Activated T-cell treated with anti-CD3 and anti-CD28 coated beads for 4 hours (primary cell): ENCODE measurements around the gene NFATC1.
"Not testable (repeated sequence)": the region's sequence is repeated elsewhere in the genome, so short reads cannot be mapped to it uniquely, and the experiment has no call there.

Source experiments
- DNase-seq: peaks from one replicate; pipeline ENCODE4 v3.0.0-alpha.2; 2020

The NFATC1 gene

DNA sequence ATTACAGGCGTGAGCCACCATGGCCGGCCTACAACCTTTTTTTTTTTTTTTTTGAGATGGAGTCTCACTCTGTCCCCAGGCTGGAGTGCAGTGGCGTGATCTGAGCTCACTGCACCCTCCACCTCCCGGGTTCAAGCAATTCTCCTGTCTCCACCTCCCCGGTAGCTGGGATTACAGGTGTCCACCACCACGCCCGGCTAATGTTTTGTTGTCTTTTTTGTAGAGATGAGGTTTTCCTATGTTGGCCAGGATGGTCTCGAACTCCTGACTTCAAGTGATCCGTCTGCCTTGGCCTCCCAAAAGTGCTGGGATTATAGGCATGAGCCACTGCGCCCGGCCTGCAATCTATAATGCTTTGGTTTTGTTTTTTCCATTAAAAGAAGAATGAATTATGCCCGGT lies 19.1 kb upstream of the NFATC1 start:
- not testable (repeated sequence) for DNase-seq

DNA sequence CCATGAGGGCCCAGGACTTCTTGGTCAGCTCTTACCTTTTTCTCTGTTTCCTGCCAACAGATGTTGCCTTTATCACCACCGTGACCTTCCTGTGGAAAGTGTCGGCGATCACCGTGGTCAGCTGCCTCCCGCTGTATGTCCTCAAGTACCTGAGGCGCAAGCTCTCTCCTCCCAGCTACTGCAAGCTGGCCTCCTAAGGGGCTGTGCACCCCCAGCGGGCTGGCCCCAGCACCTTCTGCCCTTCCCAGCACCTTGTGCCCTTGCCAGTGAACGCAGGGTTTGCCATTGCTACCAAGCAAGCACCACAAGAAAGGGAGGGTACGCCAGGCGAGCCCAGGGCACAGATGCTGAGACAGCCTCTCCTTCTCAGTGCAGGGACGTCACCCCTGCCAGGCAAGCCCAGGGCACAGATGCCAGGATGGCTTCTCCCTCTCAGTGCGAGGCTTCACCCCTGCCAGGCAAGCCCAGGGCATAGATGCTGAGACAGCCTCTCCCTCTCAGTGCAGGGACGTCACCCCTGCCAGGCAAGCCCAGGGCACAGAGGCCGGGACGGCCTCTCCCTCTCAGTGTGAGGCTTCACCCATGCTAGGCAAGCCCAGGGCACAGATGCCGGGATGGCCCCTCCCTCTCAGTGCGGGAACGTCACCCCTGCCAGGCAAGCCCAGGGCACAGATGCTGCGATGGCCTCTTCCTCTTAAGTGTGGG lies 18.4 kb upstream of the NFATC1 start:
- DNase-seq, result no peak

DNA sequence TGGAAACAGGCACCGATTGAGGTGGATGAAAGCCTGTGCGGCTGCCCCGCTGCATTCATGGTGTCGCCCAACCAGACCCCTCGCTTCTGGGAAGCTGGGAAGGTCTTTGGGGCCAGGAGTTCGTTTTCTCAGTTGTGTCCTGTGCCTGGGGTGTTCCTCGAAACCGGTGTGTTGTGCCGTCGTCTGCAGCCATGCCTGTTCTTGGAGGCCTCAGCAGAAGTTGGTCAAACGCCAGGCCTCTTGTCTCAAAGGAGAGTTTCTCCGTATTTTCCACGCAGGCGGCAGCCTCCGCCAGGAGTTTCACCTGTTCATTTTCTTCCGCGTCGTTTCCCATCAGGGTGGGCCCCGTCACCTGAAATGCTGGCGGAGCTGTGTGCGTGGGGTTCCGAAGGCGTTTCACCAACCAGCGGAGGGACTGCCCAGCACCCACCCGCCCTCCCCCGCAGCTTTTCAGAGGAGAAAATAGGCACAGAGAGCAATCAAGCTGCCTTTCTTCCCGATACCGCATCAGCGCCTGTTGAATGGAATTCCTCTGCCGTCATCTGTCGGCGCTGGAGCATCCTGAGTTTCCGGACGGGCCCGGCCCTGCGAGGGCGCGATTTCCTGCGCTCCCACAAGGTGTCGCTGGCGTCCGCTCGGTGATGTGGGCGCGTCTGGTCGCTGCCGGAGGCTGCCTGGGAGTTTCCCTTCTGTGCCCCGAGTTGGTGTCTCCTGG lies 17.0 kb upstream of the NFATC1 start:
- peak; percentile 76 for DNase-seq

DNA sequence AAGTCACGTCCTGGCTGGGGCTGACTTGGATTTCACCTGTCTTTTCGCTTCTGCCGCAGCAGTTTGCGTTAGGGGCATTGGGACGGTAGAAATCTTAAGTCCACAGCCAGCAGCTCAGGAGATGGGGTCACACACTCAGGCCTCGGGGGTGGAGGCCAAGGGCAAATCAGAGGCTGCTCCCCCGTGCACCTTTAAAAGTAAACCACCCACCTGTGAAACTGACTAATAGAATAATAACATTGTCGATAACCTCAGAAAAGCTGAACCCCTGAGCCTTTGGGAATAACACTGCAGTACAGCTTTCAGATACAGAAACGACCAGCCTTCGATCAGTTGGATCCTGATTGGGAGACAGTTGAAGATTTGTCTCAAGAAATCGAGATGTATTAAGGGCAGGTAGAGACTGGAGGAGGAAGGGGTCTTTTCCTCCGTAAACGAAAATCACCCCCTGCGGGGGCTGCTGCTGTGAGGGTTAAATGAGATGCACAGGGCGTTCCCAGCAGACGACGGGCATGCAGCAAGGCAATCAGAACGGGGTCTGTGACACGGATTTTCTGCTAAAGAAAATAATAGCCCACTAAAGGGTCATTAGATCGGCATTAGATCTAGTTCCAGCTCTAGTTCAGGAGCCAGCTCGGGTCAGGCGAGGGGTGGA lies 16.4 kb upstream of the NFATC1 start:
- DNase-seq, result no peak

DNA sequence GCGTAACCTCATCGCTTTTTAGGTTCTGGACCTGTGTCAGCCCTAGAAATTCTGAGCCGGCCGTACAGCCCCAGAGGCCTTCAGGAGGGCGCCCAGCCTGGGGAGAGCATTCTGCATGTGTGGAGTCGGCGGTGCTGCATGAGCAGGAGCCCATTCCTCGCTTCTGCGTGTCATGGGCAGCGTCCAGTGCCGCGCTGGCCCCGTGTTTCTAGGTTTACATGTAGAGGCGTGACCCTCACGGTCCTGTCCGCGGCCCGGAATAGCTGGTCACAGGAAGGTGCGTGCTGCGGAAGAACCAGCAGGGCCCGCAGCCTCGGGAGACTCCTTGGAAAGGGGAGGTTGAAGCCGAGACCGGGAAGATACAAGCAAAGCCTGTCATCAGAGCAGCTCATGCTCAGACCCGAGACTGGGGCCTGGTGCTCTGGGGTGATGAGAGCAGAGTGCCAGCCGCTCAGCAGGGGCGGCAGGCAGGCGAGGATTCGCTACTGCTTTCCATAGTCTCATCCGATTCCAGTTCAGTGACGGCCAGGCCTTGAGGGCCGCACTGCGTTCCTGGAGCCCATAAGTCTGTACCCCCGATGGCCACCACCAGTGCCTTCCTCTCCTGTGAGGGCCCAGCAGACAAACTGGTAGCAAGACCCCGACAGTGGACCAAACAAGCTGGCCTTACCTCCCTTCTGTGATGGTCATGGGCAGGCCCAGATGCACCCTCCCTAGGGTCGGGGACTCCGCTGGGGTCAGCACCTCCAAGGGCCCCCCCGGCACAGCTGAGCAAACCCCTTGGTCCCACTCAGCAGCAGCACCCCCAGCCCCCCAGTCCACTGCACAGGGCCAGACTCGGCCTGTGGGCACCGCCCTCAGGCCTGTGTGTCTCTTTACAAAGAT lies 15.6 kb upstream of the NFATC1 start:
- no peak for DNase-seq

DNA sequence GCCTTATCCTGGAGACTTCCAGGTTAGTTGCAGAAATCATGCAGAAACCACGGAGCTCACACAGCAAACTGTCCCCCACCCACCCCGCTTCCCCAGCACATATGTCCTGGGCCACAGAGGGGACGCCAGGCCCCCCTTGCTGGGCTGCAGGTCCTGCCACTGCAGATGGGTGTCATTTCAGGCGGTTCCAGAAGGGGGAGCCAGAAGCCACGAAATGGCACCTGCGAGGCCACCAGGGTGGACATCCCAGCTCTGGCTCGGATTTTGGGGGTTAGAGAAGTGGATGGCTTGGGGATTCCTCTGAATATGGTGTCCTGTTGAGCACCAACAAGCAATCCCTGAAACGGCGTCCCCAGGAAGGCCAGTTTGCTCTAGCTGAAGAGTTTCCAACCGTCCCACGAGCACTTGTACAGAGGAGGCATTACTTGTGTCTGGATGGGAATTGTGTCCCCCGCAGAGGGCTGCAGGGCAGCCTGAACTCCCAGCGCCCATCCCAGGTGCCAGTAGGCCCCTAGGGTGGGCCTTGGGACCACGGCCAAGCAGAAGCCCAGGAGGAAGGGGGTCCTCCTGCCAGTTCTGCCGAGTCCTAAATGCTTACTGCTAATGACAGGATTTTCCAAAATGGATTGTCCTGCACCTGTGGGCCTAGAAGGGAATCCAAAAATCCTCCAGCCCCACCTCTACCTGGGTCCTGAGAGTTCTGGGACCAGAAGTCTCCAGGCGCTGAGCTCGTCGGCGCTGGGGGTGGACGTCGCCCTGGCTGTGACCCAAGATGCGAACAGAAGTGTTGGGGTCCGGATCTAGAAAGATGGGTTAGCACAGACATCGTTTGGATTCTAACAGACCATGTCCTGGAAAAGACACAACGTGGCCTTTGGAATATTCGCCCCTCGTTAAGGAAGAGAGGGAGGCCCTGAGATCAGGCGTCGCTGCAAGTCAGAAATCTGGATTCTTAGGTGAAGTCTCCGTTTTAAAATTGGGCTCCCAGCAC lies 14.6 kb upstream of the NFATC1 start:
- DNase-seq, result peak; percentile 70

DNA sequence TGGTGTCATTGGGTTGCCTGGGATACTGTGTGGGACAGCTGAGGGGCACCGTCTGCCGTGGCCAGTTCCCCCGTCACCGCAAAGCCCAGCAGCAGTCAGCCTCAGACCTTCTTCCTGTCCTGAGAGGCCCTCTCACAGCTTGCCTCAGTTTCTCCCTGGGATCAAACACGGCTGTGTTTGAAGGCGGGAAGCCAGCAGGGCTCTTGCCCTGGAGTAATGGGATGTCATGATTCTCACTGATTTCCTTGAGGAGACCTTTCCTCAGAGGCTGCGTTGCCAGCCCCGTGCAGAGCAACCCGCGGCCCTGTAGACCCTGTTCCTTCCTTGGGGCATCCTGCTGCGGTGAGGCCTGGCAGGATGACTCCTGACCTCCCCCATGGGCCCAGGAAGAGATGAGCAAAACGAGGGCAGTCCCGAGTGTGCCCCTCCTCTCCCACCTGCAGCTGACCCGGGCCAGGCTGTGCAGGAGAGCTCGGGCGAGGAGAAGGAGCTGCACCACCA lies 13.9 kb upstream of the NFATC1 start:
- DNase-seq, result no peak

DNA sequence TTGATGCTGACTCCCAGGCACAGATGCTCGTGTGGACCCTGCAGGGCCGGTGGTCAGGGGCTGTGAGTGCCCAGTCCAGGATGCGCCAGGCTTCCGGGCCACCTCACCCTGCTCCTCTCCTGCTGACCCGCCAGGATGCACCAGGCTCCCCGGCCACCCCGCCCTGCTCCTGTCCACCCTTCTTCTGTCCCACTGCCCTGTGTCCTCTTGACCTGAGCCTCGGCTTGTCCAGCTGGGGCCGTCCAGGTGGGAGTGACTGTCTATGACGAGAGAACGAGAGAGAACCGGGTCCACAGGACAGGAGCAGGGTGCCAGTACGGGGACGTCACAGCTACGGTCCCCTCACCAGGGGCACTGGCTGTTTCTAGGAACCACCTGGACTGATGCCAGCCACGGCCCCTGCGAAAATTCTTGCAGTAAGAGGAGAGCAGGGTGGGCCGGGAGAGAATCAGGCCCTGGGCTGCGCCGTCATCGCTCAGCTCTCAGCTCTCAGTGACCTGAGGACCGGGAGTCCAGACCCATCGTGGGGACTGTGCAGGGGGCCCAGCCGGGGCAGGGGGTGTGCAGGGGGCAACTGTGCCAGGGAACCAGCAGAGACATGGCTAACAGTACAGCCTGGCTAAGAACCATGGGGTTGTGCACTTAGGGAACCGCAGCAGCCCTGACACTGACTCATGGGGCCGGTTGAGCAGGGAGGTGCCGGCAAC lies 12.9 kb upstream of the NFATC1 start:
- no peak for DNase-seq

DNA sequence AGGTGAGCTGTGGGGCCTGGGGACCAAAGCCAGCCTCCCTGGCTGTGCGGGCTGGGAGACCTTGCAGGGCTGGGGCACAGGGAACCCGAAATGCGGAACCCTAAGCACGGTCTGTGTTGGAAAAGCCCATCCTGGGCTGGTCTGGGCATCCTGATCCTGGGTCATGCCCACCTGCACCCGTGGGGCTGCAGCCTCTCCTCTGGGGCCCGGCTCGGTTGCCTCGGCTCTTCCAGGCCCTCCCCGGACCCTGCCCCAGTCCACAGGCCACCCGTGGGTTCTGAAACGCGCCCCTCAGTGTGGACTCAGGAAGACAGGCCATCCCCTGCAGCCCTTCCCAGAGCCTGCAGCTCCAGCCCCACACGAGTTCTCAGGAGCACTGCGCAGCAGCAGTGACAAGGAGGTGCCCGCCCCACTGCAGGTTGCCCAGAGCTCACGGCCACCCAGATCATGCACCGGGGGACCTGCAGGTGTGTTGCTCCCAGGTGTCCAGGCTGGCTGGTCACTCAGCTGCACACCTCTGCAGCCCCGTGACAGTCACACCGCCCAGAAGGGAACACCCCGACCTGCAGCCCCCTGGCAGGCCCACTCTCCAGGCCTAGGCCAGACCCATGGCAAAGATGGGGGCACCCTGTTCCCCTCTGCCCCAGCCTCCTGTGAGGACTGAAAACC lies 12.2 kb upstream of the NFATC1 start:
- DNase-seq, result no peak

DNA sequence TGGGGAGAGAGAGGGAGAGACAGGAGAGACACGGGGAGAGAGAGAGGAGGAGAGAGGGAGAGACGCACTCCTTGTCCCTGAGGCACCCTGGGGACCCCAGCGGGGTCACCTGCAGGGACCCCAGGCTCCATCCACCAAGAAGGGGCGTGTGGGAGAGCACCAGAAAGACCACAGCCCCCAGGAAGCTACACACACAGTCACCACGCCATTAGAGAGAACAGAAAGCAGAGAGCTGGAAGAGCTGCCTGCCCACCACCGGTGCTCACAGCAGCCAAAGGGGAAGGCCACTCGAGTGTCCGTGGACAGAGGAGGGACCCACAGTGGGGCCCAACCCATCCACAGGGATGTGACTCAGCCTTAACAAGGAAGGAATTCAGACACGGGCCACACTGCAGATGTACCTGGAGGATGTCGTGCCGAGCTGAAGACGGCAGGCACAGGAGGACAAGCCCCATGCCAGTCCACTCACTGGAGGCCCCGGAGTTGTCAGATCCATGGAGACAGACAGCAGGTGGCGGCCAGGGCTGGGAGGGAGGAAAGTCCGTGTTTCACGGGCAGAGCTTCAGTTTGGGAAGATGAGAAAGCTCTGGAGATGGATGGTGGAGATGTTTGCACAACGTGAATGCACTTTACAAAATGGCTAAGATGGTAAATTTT lies 11.5 kb upstream of the NFATC1 start:
- DNase-seq, result no peak

DNA sequence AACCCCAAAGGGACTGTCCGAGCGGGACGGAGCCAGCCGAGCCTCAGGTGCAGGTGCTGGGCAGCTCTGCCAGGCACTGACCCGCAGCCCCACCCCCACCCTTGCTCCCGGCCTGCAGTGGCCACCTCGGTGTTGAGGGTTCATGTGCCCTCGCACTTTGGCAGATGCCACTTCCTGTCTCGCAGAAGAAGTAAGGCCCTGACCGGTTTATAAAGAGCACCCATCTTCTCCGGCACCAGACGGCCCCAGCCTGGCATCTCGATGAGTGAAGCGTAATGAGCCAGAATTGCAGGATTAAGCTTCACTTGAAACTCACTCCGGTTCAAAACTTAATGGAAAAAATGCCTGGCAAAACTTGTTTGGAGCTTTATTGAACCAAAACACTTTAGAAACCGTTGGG lies 10.9 kb upstream of the NFATC1 start:
- no peak for DNase-seq

DNA sequence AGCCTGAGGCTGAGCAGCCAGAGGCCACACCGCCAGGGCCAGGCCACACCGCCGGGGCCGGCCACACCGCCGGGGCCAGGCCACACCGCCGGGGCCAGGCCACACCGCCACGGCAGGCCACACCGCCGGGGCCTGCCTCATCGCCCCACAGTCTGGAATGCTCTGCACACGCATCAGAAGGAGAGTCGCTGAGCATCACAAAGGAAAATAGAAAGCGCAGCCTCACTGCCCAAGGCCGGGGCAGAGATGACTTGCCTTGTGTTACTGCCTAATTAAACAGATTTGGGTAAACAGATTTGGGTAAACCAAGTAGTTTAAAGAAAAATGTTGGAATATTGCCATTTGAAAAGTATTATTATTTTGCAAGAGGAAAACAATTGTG lies 10.4 kb upstream of the NFATC1 start:
- no peak for DNase-seq

DNA sequence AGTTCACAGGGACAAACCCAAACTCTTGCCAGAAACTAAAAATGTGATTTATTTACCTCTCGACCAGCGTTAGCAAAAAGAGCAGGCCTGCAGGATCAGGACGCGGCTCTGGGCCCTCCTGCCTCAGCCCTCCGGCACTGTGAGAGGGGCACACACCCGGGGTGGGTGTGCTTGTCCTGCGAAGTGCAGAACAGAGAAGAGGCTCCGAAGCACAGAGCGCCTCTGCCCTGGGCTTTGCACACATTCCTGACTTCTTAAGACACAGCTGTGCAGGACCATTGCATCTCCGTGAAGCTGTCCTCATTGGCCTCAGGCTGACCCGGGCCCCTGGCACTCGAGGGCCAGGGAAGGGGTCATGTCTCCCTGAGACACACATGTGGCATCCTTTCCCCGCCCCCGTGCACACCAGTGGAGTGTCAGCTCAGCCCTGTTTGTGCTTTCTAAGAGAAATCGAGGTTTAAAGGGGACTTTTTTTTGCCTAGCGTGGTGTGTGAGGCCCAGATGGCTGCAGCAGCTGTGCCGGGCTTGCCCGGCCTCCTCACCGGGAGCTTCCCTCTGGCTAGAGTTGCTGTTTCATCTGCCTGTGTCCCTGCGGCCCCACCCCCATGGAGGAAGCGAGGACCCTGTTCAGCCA lies 9.9 kb upstream of the NFATC1 start:
- DNase-seq, result no peak

DNA sequence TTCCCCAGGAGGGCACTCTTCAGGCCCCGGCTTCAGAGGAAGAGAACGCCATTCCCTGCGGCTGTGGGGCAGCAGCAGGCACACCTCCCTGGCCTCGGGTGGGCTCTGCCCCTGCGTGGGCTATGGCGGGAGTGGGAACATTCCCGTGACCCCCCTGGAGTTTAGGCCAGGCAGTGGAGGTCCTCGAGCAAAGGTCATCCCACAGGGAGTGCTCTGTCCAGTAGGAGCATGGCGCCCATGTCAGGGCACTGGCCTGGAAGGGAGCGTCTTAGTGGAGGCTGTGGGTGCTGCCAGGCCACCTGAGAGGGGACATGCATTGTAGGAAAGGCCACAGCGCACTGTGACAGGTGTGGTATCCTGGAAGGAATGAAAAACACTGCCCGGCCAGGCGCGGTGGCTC lies 9.2 kb upstream of the NFATC1 start:
- DNase-seq, result no peak

DNA sequence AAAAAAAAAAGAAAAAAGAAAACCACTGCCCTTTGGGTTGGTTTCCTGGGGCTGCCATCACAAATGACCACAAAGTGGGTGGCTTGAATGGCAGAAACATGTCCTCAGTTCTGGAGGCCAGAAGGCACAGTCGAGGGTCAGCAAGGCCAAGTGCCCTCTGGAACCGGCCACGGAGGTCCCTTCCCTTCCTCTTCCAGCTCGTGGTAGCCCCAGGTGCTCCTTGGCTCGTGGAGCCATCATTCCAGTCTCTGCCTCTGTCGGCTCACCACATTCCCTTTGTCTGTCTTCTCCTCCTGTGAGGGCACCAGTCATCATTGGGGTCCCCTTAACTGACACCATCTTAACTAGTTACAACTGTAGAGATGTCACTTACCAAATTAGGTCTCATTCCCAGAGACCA lies 8.5 kb upstream of the NFATC1 start:
- DNase-seq, result no peak

DNA sequence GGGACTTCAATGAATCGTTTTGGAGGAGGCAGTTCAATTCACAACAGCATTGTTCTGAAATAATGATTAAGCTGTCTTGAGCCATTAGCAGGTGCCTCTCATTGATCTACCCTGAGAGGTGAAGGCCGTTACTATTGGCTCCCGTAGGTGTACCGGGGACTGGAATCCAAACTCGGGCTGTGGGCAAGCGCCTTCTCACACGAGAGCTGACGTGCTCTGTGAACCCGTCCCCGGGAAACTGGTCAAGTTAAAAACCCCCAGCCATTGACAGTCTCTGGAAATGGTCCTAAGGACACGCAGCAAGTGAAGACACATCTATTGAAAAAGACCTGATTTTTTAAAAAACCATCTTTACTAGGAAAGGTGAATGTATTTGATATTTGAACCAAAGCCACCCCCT lies 8.1 kb upstream of the NFATC1 start:
- DNase-seq, result no peak

DNA sequence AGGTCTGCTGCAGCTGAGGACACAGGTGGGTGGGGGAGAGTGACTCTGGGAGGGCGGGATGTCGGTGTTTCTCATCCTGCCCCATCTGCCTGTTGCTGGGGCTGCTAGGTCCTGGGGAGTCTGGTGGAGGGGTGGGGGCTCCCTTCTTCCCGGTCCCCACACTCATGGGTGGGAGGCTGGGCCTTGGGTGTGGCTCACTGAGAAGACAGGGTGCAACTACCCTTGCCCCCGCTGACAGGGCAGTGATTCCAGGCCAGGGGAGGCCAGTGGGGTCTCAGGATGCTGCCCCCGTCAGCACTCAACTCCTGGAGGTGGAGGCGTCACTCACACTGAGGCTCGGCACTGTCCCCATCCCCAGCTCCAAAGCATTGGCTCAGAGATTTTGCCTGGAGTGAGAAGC lies 7.7 kb upstream of the NFATC1 start:
- no peak for DNase-seq

DNA sequence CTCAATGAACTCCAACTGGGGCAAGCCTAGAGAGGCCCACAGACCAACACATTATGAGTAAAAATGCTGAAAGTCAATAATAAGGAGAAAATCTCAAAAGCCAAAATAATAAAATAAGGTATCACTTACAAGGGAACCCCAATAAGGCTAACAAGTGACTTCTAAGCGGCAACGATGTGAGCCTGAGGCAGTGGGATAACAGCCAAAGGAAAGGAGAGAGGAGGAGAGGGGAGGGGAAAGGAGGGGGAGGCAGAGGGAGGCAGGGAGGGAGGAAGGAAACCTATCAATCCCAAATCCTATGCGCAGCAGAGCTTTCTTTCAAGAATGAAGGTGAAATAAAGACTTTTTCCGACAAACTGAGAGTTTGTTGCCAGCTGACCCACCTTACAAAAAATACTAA lies 6.0 kb upstream of the NFATC1 start:
- no peak for DNase-seq

DNA sequence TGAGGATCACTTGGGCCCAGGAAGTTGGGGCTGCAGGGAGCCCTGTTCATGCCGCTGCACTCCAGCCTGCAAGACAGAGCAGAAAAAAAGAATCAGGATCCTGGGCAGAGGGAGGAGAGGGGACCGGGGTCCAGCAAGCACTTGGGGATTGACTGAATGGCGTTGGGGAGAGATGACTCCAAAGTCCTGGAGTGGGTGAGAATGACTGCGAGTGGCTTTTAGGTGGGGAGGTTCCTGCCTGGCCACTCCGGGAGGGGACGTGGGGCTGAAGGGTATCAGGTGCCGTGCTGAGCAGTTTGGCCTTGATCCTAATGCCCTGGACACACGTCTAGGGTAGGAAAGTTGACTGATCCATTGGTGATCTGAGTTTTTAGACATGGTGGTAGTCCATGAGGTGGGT lies 3.5 kb upstream of the NFATC1 start:
- no peak for DNase-seq
